Skin epidermis (tissue), 12 donors: ENCODE measurements around the gene KPNA2.
"Not testable (repeated sequence)": the region's sequence is repeated elsewhere in the genome, so short reads cannot be mapped to it uniquely, and the experiment has no call there.

Experiments
- H3K27ac ChIP-seq, 21 experiments: fragments of 200-600 bp; sonication (generic) in 11 of 21; one replicate each; pipeline ENCODE4 v1.5.0; 2020; ENCODE audit warnings: mild to moderate bottlenecking in 3 of 21, inconsistent platforms in 2 of 21, moderate library complexity in 2 of 21
- H3K4me3 ChIP-seq, 7 experiments: fragments of 200-600 bp; sonication (generic) in 2 of 7; one replicate each; pipeline ENCODE4 v1.5.0; 2020; ENCODE audit warnings: inconsistent platforms in 2 of 7, mild to moderate bottlenecking in 2 of 7, moderate library complexity in 1 of 7

KPNA2 gene

DNA sequence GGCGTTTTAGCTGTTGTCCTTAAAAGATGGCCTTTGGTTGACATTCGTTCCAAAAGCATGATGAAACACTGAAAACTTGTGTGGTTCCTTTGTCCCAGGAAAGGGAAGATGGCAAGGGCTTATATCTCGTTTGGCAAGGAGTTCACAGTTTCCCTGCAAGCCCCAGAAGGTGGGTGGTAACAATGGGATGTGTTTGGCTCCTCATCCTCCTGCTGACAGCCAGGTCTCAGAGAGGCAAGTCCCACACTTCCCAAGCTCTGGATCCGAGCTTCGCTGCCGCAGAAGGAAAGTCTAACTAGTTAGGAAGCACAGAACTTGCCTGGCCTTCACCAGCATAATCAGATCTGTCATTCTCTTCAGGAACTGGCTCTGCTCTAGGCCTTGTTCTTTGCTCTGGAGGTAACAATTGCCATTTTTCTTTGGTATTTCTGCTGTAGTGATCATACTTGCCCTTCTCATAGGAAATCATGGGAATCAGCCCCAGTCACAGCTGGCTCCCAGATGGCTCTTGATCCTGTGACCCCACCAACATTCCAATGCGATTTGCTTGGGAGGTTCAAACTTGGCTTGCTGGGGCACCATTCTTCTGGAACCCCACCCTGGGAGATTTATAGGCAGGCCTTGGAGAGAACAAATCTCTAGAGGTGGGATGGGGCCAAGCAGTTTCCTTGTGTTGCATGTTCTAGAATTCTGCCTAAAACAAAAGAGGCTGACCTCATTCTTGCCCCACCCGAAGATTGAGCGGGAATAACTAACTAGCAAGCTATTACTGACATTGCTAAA lies 17.9 kb downstream of the KPNA2 start:
- peak overlapping the region in 18 of 21 experiments; percentile 2 to 79 (median 66) for H3K27ac ChIP-seq

GRCh38 chr17:68054296-68054900 lies 18.9 kb downstream of the KPNA2 start:
- H3K27ac ChIP-seq, result peak overlapping the region in 17 of 21 experiments; percentile 18 to 79 (median 59)
- no peak overlapping the region for H3K4me3 ChIP-seq

More for the DNA sequence above, 17.9 kb downstream of the KPNA2 start:
- H3K4me3 ChIP-seq, result no peak overlapping the region

DNA sequence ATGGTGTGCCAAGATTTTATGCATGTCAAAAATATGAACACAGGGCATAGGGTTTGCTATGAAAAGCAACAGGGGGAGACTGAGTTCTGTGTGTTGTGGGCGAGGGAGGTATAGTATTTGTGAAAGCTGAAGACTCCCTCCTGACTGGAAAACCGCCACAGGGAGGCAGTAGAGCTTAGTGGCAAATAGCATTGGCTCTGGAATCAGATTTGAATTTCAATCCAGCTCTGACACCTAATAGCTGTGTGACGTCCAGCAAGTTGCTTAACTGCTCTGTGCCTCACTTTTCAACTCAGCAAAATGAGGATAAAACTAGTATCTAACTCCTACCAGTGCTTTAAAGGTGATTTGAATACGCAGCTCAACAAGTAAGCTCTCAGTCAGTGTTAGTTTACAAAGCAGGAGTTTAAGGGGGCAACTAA lies 22.0 kb downstream of the KPNA2 start:
- H3K4me3 ChIP-seq, result no peak overlapping the region

GRCh38 chr17:68060336-68060735 lies 24.8 kb downstream of the KPNA2 start:
- no peak overlapping the region for H3K27ac ChIP-seq
- H3K4me3 ChIP-seq, result no peak overlapping the region

More for the DNA sequence above, 22.0 kb downstream of the KPNA2 start:
- no peak overlapping the region for H3K27ac ChIP-seq

DNA sequence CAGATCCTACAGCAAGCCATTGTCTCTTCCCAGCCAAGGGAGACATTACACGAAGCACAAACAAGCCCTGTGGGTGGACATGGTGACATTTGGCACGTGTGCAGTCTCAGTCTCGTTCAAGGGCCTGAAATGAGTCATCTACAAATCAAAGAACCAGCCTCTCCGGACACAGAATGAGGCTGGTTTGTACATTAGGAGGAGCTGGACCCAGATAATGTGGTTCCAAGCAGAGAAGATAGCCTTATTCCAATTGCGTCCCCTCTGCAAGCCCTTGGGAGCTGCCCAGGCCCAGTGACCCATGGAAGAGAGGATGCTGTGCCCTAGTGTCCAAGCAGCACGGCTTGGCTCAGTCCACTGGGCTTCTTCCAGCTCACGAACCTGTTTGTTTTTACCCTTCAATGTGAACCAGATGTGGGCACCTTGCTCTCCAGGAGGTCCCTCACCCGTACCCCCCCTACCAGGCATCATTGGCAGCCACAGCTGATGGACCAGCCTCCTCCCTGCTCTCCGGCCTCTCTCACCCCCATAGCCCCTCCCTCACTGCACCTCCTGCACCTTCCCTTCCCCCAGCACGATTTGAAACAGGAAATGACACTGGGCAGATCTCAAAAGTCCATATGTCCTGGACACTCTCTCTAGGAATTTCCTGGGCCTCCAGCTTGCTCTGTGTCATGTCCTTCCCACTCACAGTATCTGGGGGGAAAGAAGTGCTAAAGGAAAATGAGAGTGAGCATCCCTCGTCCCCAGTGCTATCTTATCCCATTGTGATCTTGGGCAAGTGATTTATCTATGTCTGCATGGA lies 26.2 kb downstream of the KPNA2 start:
- H3K4me3 ChIP-seq, result no peak overlapping the region
- H3K27ac ChIP-seq, result no peak overlapping the region

- not testable (repeated sequence) for H3K27ac ChIP-seq, H3K4me3 ChIP-seq
Measured at GRCh38 chr17:68065366-68065765, 29.8 kb downstream of the KPNA2 start.

DNA sequence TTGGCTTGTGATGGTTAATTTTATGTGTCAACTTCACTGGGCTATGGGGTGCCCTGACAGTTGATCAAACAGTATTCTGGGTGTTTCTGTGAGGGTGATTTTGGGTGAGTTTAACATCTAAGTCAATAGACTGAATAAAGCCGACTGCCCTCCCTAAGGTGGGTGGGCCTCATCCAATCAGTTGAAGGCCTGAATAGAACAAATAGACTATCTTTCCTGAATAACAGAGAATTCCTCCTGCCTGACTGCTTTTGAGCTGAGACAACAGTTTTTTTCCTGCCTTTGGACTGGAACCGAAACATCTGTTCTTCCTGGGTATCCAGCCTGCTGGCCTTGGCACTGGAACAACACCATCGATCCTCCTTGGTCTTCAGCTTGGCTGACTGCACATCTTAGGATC lies 33.0 kb downstream of the KPNA2 start:
- H3K27ac ChIP-seq, H3K4me3 ChIP-seq: not testable (repeated sequence)

GRCh38 chr17:68070582-68071444 lies 35.3 kb downstream of the KPNA2 start:
- H3K27ac ChIP-seq, H3K4me3 ChIP-seq: not testable (repeated sequence)

DNA sequence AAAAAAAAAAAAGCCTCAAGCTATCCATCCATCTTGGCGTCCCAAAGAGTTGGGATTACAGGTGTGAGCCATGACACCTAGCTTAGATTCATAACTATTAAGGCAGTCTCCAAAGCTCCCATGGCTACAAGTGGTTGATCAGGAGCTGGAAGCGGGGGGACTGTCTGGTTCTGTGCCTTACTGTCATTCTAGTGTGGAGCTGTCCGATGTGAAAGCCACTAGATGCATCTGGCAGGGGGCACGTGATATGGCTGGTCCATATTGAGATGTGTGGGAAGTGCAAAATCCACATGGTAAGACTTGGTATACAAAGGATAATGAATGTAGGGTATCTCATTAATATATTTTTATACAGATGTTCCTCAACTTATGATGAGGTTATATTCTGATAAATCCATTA lies 38.7 kb downstream of the KPNA2 start:
- H3K4me3 ChIP-seq, result no peak overlapping the region
- no peak overlapping the region for H3K27ac ChIP-seq

DNA sequence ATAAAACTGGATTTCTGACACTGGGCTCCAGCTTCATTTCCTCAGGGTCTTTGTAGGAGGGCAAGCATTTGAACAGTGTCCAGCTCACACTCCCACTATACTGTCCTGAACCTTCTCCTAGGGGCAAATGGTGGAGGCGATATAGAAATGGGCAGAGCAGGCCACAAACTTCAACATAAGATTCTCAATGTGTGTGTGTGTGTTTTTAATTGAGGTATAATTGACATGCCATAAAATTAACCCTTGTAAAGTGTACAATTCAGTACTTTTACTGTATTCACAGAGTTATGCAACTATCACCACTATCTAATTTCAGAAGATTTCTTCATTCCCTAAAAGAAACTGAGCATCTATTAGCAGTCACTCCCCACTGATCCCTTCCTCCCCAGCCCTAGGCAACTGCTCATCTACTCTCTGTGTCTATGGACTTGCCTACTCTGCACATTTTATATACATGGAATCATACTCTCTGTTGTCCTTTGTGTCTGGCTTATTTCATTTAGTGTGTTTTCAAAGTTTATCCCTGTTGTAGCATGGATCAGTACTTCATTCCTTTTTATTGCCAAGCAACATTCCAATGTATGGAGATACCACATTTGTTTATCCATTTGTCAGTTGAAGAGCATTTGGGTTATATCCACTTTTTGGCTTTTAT lies 40.5 kb downstream of the KPNA2 start:
- H3K4me3 ChIP-seq, result not testable (repeated sequence)

GRCh38 chr17:68077498-68077897 lies 42.0 kb downstream of the KPNA2 start:
- not testable (repeated sequence) for H3K27ac ChIP-seq, H3K4me3 ChIP-seq

More for the DNA sequence above, 40.5 kb downstream of the KPNA2 start:
- not testable (repeated sequence) for H3K27ac ChIP-seq

- Histone ChIP-seq H3K4me3 (no peak overlapping the region), H3K27ac (no peak overlapping the region)
Measured at GRCh38 chr17:68080411-68081150, 45.0 kb downstream of the KPNA2 start.

GRCh38 chr17:68081305-68082265 lies 46.0 kb downstream of the KPNA2 start:
- not testable (repeated sequence) for H3K4me3 ChIP-seq, H3K27ac ChIP-seq

DNA sequence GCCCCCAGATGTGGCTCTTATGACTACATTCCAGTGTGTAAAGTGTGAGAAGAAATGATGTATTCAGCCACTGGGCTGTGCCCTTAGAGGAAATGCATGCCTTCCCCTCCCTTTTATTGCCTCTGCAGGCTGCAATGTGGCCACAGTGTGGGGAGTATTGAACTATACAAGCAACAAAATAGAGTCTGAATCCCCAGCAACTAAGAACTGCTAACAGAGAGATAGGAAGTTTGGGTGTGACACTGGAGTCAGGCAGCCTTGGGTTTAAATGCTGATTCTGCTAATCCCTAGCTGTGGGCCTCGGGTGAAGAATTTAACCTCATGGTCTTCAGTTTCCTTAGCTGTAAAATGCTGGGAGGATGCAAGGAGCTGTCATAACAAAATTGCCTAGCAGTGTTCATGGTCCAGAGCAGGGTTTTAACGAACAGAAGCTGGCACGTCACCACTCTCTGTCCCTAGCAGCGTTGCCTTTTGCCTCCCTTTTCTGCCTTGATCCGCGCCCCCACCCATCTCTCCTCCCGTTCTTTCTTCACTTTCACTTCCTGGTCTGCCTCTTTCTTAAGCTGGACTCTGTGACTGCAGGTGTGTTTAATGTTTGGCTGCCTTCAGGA lies 50.3 kb downstream of the KPNA2 start:
- H3K4me3 ChIP-seq, result no peak overlapping the region

GRCh38 chr17:68086666-68087065 lies 51.1 kb downstream of the KPNA2 start:
- H3K4me3 ChIP-seq, result not testable (repeated sequence)
- H3K27ac ChIP-seq, result peak overlapping the region in 5 of 21 experiments; percentile 6 to 53 (median 35)

More for the DNA sequence above, 50.3 kb downstream of the KPNA2 start:
- H3K27ac ChIP-seq, result peak overlapping the region in 3 of 21 experiments; percentile 20 to 45 (median 37)

DNA sequence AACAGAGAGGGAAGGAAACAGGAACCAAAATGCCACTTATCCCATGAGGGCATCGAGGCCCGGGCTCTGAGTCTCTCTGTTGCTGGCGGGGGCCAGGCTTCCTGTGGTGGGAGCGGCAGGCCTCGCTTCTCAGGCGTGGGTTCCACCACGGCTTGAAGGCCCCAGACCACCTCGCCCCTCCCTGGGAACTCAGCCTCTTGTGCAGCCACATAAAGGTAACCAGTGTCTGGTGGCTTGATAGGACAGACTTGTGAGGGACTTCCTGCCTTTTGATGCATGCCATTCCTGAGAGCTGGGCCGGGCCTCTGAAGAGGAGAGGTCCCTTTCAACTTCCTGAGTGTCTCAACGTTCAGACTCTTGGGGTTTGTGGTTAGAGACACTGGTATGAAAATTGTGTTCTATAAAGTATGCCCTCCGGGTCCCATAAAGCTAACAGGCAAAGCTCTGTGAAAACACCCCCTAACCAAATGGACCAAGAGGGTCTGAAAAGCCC lies 51.6 kb downstream of the KPNA2 start:
- peak overlapping the region in 5 of 21 experiments; percentile 6 to 53 (median 35) for H3K27ac ChIP-seq
- H3K4me3 ChIP-seq, result not testable (repeated sequence)
